Stimulated activated naive CD8-positive, alpha-beta T cell treated with anti-CD3 and anti-CD28 coated beads, Interleukin-15, Interleukin-2, amounts not matched to agents 100 U/mL and 50 U/mL, for 24 hours (primary cell): Measurements from ENCODE around the gene SENP7.
"Not testable (repeated sequence)": the region's sequence is repeated elsewhere in the genome, so short reads cannot be mapped to it uniquely, and the experiment has no call there.

Experiments used
- ATAC-seq: fragments of 150-1000 bp; cut with Tn5 transposase; one replicate; pipeline ENCODE4 v1.10.0; 2021
- DNase-seq: peaks from one replicate; pipeline ENCODE4 v3.0.0; 2021

Gene SENP7

GRCh38 chr3:101521211-101521701 lies 8.2 kb upstream of the SENP7 start:
- DNase-seq (no peak), ATAC-seq (no peak)

GRCh38 chr3:101519685-101520365 lies 6.8 kb upstream of the SENP7 start:
- ATAC-seq, result no peak
- no peak for DNase-seq

- DNase-seq (peak; percentile 20), ATAC-seq (peak; percentile 98)
Measured at GRCh38 chr3:101518421-101518871, 5.4 kb upstream of the SENP7 start.

- DNase-seq, result no peak
- ATAC-seq, result peak; percentile 30
Measured at GRCh38 chr3:101513419-101513986, 491 bp upstream of the SENP7 start.

DNA sequence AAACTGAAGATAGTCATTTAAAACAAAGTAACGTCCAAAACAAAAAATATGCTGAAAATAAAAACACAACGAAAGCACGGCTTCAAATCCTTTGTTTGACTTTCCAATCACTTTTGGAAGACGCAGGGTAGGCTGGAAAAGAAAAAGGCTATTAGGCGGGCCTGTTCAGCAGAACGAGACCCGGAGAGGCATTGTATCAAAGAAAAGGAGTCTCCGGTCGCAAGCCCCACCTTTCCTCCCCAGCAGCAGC lies 691 bp downstream of the SENP7 start:
- DNase-seq (no peak), ATAC-seq (peak; percentile 56)

GRCh38 chr3:101509811-101510210 lies 3.2 kb downstream of the SENP7 start:
- DNase-seq (no peak), ATAC-seq (no peak)

- no peak for ATAC-seq
- no peak for DNase-seq
Measured at GRCh38 chr3:101509281-101509680, 3.7 kb downstream of the SENP7 start.

- peak; percentile 78 for ATAC-seq
- no peak for DNase-seq
Measured at GRCh38 chr3:101501783-101502182, 11.2 kb downstream of the SENP7 start.

DNA sequence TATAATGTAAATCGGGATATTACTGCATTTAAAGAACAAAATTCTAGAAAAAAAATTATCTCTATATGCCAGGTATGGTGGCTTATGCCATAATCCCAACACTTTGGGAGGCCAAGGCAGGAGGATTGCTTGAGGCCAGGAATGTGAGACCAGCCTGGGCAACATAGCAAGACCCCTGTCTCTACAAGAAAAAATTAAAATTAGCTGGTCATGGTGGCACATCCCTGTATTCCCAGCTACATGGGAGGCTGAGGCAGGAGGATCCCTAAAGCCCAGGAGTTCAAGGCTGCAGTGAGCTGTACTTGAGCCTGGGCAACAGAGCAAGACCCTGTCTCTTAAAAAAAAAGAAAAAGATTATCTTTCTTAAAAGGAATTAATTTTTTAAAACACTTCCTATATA lies 12.8 kb downstream of the SENP7 start:
- no peak for DNase-seq
- ATAC-seq, result no peak

- ATAC-seq (no peak), DNase-seq (no peak)
Measured at GRCh38 chr3:101497803-101498202, 15.2 kb downstream of the SENP7 start.

DNA sequence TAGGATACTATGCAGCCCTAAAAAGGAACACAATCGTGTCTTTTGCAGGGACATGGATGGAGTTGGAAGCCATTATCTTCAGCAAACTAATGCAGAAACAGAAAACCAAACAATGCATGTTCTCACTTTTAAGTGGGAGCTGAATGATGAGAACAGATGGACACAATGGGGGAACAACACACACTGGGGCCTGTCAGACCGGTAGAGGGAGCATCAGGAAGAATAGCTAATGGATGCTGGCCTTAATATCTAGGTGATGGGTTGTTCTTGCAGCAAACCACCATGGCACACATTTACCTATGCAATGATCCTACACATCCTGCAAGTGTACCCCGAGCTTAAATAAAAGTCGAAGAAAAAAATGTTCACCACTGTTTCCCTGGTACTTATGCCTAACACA lies 17.5 kb downstream of the SENP7 start:
- no peak for ATAC-seq
- no peak for DNase-seq

DNA sequence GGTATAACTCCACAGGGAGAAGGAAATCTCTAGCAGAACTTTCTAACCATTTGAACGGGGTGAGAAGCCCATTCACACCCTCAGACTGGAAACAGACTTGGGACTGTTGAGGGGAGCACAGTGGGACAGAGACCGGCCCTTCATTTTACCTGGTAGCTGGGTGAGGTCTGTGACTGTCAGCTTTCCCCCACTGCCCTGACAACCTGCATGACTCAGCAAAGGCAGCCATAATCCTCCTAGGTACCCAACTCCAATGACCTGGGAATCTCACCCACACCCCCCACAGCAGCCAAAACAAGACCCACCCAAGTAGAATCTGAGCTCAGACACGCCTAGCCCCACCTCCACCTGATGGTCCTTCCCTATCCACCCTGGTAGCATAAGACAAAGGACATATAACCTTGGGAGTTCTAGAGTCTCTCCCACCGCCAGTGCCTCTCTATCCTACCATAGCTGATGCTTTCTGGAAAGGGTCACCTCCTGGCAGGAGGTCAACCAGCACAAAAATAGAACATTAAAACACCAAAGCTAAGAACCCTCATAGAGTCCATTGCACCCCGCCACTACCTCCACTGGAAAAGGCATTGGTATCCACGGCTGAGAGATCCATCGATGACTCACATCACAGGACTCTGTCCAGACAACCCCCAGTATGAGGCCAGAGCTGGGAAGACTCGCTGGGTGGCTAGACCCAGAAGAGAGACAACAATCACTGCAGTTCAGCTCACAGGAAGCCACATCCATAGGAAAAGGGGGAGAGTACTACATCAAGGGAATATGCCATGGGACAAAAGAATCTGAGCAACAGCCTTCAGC lies 28.0 kb downstream of the SENP7 start:
- DNase-seq (no peak), ATAC-seq (no peak)

DNA sequence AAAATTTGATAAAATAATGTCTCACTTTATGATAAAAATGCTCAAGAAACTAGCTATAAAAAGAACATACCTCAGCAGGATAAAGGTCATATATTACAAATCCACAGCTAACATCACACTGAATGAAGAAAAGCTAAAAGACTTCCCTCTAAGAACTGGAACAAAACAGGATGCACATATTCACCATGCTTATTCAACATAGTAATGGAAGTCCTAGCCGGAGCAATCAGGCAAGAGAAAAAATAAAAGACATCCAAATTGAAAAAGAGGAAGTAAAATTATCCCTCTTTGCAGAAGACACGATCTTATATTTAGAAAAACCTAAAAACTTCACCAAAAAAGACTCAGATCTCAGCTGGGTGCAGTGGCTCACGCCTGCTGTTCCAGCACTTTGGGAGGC lies 34.0 kb downstream of the SENP7 start:
- no peak for DNase-seq
- no peak for ATAC-seq

- ATAC-seq, DNase-seq: not testable (repeated sequence)
Measured at GRCh38 chr3:101474841-101475552, 38.0 kb downstream of the SENP7 start.

- ATAC-seq, DNase-seq: not testable (repeated sequence)
Measured at GRCh38 chr3:101468676-101469075, 44.3 kb downstream of the SENP7 start.

DNA sequence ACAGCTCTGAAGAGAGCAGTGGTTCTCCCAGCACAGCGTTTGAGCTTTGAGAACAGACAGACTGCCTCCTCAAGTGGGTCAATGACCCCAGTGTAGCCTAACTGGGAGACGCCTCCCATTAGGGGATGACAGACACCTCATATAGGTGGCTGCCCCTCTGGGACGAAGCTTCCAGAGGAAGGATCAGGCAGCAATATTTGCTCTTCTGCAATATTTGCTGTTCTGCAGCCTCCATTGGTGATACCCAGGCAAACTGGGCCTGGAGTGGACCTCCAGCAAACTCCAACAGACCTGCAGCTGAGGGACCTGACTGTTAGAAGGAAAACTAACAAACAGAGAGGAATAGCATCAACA lies 45.7 kb downstream of the SENP7 start:
- ATAC-seq, DNase-seq: not testable (repeated sequence)

DNA sequence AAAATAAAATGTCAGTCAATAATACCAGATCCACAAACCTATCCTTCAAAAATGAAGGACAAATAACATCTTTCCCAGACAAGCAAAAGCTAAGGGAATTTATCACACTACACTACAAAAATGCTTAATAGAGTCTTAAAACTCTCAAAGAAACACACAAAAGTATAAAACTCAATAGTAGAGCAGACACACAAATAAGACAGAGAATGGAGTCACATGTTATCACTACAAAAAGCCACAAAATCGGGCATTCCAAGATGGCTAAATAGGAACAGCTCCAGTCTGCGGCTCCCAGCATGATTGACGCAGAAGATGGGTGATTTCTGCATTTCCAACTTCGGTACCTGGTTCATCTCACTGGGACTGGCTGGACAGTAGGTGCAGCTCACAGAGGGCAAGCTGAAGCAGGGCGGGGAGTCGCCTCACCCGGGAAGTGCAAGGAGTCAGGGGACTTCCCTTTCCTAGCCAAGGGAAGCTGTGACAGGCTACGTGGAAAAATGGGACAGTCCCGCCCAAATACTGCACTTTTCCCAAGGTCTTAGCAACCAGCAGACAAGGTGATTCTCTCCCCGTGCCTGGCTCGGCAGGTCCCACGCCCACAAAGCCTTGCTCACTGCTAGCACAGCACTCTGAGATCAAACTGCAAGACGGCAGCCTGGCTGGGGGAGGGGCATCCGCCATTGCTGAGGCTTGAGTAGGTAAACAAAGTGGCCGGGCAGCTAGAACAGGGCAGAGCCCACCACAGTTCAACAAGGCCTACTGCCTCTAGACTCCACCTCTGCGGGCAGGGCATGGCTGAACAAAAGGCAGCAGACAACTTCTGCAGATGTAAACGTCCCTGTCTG lies 46.3 kb downstream of the SENP7 start:
- no peak for DNase-seq
- ATAC-seq, result no peak

DNA sequence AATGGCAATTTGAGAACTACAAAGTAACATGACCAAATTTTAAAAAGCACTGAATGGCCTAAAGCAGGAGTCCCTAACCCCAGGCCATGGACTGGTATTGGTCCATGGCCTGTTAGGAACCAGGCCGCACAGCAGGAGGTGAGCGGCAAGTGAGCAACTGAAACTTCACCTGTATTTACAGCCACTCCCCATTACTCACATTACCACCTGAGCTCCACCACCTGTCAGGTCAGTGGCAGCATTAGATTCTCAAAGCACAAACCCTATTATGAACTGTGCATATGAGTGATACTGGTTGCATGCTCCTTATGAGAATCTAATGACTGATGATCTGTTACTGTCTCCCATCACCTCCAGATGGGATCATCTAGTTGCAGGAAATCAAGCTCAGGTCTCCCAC lies 48.8 kb downstream of the SENP7 start:
- ATAC-seq, result no peak
- no peak for DNase-seq

- ATAC-seq (no peak), DNase-seq (no peak)
Measured at GRCh38 chr3:101461451-101461850, 51.6 kb downstream of the SENP7 start.

DNA sequence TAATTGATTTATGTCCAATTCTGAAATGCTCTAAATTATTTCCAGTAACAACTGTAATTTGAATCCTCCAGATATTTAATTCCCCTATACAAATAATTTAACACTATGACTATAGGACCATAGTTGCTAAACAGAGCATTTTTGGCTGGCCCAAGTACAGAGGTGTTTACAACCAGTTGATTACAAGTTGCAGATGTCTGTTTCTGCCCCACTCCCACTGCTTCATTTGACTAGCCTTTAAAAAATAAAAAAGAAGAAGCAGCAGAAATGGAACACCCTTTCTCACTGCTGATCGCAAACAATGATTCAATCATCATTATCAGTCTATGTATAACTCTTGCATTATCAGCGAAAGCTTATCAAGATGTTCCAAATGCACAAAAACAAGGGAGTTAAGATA lies 54.6 kb downstream of the SENP7 start:
- ATAC-seq, result no peak

GRCh38 chr3:101454629-101455028 lies 58.4 kb downstream of the SENP7 start:
- no peak for ATAC-seq
- DNase-seq, result no peak

More for the DNA sequence above, 54.6 kb downstream of the SENP7 start:
- no peak for DNase-seq

DNA sequence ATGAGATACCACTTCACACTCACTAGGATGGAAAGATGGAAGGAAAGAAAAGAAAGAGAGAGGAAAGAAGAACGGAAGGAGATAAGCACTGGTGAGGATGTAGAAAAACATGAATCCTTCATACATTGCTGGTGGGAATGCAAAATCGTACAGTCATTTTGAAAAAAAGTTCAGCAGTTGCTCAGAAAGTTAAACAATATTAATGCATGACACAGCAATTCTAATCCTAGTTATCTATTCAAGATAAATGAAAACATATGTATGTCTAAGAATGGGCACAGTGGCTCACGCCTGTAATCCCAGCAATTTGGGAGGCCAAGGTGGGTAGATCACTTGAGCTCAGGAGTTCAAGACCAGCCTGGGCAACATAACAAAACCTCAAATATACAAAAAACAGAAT lies 59.1 kb downstream of the SENP7 start:
- no peak for ATAC-seq
- DNase-seq, result no peak
